GM19438 (cell line): ENCODE results near the gene CSNK2A2.

ENCODE experiments used
- ATAC-seq: cut with Tn5 transposase; IDR thresholded peaks from one replicate; pipeline ENCODE4 v1.9.1; 2021; ENCODE audit warnings: low read depth; ENCODE audit not compliant: unreplicated experiment

CSNK2A2 gene

DNA sequence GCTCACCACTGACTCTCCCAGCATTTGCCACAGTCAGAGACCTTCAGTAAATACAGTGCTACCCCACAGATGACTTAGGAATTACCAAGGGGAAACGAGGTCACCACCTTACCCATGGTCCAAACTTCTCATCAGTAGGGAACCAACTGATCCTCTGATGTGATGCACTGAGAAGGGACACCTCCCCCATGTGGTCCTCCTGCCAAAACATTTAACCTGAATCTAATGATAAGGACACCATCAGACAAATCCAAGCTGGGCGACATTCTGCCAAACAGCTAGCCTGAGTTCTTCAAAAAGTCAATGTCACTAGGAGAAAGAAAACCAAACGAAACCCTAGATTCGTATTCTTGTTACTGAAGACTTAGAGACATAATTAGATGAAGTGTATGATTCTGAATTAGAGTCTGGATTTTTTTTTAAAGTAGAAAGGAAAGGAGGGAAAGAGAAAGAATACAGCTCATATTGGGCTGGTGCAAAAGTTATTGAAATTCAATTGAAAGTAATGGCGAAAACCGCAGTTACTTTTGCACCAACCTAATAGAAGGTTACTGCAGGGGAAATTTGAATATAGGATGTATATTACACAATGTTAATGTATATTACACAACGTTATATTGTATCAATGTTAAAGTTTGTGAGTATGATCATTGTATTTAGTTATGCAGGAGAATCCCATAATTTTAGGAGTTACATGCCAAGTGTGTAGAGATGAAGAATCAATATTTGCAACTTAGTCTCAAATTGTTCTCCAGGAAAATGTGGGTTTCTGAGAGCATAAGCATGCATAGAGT is 2.3 kb upstream of the CSNK2A2 start:
- ATAC-seq: no peak

DNA sequence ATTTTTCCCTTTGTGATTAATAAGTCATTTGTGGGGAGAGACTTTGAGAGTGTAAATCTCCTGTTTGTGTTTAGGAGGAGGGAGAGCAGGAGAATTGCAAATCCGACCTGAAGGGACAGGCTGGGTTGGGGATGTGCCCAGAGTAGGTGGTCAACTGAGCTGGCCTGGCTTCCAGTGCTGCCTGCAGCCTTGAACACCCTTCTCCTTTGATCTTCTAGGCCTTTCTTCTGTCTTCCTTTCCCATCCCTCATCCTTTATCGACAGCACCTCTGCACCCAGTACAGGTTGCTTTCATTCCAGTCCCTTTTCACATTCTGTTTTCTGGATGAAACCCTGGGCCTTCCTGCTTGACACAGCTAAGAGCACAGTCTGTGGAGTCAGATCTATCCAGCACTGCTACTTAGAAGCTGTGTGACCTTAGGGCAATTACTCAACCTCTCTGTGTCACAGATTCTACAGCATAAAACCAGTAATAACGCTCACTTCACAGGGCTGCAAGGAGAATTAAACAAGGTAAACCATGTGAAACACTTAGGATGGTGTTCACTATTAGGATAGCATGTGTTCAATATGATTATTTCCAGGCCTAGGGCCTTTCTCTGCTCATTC is 1.0 kb upstream of the CSNK2A2 start:
- ATAC-seq: no peak

DNA sequence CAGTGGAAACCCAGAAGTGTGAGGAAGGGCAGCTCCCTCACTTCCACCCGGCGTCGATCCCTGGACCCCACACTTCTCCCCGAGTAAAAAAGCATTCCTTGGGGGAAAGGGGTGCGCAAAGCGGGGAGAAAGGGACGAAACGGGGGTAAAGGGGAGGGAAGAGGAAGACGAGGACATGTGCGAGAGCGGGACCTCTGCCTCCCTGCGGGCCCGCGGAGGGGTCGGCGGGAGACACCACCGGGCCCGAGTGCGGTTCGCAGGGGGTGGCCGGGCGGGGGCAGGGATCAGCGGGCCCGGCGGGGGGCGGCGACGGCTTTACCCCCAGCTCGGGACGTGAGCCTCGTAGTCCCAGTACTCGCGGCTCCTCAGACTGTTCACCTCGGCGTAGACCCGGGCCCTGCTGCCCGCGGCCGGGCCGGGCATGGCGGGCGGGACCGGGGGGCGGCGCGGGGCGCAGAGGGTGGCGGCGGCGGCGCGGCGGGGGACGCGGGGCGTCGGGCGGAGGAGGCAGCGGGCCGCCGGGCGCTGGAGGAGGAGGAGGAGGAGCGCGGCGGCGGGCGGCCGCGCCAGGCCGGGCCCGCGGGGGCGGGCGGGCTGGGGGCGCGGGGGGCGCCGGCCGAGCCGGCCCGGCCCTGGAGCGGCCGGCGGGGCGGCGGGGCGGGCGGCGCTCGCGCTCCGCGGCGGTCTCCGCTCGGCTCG is 443 bp downstream of the CSNK2A2 start:
- peak; percentile 25 for ATAC-seq

DNA sequence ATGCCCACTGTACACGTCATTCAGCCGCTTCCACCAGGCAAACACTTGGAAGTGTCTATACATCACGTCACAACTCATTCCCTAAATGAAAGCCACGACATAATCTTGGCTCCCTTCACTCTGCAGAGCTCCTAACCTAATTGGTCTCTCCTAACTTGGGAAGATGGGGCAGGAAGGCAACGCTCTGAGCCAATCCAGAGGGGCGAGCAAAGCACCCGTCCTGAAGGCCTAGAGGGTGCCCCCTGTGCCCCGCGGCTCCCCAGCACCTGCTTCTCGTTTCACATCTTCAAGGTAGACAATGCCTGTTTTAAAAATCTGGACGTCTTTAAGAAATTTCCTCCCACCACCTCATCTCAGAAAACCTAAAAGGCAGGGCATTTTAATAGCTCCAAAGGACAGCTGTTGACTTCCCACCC is 1.0 kb downstream of the CSNK2A2 start:
- ATAC-seq: peak; percentile 11

DNA sequence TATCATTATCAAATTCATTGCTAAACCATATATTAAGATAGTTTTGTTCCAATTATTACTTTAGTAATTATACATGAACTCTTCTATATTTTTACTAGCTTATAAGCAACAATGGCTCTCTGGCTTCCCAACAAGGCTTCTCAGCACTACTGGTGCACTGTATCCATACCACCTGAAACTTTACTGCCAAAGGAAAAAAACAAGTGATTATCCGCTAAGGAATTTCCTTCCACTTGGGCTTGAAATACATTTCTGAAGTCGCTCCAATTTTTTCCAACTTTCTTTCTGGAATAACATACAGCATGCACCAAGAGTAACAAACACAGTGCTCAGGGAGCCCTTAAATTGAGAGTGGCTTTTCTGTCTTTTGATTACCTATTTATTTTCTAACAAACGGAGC is 2.1 kb downstream of the CSNK2A2 start:
- no peak for ATAC-seq

DNA sequence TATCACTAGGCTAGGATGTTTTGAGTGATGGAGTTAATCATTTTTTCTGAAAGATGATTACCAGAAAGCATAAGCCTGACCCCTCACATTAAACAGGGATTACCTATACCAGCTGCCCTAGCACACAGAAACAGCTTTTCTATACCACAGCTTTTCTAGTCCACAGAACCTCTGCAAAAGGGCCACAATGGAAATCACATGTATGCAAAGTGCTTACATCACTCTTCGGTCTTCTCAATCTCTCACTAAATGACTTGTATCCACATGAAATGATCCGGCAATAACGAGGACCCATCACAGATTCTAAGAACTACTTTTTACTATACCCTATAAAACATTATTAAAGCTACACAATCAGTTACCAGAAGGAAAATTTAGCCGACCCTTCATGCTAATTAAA is 2.6 kb downstream of the CSNK2A2 start:
- ATAC-seq: no peak

DNA sequence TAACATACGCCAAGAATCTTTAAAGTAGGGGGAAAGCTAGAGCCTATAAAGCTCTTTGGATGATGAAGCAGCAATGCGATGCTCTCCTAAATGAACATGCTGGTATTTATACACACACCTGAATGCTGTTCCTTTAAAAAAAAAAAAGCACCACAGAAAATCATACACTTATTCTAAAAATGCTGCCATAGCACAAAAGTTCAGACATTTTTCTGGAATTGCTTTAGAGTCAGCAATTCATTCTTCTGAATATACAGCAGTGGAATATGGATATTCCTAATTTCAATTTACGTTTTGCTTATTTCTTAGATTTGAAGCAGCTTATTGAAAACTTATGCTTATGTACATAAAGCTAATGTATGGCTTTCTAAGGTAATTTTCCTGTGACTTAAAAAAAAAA is 3.1 kb downstream of the CSNK2A2 start:
- ATAC-seq: no peak

DNA sequence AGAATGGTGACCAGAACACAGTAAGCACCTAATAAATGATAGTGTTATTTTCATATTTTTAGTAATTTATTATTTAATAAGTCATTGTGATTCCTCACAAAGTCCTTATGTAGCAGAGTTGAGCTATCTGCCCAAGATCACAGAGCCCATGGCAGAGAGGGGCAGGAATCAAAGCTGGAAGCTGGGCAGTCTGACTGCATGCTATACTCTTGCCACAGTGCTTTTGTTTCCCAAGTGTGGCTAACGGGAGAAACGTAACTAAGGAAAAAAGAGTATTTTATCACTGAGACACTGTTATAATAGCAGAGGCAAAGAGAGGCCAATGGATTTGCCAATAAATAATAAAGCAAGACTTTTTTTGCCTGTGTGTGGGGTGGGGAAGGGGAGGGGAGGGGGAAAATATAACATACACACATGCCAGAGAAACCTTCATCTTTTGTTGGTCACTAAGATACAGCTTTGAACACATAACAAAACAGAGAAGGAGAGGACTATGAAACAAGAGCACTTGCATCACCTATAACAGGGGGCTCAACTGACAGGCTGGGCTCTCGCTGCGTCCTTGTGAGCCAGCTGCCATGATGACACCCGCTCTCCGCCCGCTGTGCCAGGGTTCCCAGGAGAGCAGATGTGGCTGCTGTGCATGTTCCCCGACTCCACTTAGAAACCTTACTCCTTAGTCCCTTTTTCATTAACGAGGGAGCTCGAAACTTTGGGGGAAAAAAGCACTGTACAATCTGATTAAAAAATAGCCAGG is 10.1 kb downstream of the CSNK2A2 start:
- ATAC-seq: no peak

DNA sequence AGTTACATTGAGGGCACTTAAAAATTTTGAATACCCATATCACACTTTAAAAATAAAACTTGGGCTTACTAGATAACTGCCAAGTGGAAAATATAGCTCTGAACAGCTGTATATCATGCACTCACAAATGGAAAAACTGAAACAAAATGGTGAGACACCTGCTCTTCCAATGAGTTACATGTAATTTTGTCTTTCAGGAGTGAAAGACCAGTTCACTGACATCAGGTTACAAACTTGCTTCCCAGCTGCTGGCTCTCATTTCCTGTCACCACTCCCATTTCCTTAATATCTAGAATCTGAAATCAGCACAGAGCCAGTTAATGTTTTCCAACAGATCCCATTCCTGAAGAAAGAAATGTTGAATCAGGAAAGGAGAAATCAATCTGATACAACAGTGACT is 10.8 kb downstream of the CSNK2A2 start:
- no peak for ATAC-seq

DNA sequence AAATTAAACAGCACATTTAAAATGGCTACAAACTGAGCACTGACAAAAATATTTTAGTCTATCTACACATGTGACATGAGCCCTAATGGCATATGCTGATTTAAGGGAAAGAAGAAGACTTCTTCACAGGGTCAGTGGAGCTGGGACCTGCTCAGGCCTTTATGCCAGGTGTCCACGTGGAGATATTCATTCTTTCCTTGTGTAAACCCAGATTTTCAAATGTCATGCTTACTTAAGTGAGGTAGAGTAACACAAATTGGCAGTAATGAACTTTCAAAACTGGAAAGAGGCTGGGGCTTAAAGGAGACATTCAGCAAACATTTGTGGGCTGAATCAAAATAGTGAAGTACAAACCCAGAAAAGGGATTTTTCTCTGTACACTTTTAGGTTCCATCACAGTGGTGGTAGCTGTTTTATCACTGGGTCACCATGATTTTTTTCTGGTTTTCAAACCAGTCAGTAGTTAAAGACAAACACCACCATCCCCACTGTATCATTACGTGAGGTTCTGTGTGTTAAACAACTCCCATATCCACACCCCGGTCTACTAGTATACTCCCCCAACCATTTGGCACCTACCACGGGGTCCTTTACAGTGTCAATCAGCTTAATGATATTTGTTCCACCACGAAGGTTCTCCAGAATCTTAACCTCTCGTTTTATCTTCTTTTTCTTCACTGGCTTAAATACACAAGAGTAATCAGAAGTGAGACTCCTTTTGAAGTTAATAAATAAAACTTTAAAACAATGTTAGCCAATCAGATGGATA is 11.5 kb downstream of the CSNK2A2 start:
- ATAC-seq: no peak

DNA sequence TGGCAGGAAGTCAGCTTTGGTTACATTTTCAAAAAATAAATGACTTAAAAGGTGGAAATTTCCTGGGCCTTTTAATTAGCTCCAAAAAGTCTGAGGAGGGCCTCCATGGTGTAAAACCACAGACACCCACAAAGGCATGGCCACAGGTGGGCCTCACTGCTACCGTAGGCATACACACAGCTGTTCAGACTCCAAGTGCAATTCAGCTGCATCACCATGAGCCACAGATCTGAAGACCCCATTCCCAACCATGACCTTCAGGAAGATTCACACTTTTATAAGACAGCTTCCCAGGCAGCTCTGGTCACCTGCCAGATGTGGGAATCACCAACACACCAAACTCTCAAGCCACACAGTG is 20.6 kb downstream of the CSNK2A2 start:
- ATAC-seq: no peak

DNA sequence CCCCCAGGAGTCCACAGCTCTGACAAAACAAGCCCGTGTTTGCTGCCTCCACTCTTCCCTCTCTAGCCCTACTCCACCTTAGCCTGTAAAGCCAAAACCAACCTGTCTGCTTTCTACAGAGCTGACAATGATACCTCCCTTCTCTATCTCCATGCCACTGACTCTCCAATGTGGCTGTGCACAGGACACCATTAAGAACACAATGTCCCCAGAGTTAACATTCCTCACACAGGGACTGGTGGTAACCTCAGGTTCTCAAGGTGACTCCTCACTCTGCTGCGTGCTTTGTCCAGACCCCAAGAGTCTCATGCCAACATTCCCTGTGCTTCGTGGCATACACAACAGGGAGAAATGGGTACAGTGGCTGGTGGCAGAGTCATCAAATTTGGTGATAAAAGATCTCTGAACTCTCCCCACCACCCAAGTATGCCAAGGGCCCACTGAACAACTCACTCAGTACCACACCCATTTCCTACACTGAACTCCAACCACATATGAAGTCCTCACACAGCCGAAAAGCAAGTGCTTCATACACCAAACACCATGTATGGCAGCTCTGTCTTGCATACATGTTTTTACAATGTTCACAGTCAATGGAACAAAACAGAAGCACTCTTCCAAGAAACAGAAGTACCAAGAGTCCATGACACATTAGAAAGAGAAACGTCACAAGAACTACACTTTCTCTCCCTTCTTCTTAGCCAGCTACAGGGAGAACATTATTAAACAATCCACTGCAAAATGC is 21.1 kb downstream of the CSNK2A2 start:
- no peak for ATAC-seq

DNA sequence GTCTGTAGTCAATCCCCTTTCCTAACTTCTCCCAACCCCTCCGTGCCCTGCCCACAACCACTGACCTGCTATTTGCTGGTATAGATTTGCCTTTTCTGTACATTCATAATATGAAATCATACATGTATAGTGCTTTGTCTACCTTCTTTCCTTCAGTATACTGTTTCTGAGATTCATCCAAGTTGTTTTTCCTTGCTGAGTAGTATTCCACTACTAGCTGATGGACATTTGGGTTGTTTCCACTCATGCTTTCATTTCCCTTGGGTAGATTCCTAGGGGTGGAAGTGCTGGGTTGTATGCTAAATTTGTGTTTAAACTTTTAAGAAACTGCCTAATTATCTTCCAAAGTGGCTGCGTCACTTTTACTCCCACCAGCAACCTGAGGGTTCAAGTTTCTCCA is 27.7 kb downstream of the CSNK2A2 start:
- no peak for ATAC-seq

DNA sequence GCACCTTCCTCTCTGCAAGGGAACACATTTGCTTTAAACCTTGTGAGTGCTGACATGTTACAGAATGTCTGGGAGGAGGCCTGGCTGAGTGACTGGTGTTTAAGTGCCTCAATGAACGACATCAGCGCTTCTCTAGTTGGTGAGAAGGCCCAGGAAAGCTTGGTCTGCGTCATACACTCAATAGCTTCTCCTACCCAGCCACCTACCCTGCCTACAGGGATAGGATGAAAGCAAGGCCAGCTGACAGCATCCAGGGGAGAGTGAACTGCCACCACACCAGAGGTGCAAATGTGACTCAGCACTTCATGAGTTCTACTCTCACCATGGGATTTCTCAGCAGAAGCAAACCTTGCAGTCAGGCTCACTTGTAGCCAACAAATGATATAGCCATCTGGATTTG is 37.1 kb downstream of the CSNK2A2 start:
- no peak for ATAC-seq

DNA sequence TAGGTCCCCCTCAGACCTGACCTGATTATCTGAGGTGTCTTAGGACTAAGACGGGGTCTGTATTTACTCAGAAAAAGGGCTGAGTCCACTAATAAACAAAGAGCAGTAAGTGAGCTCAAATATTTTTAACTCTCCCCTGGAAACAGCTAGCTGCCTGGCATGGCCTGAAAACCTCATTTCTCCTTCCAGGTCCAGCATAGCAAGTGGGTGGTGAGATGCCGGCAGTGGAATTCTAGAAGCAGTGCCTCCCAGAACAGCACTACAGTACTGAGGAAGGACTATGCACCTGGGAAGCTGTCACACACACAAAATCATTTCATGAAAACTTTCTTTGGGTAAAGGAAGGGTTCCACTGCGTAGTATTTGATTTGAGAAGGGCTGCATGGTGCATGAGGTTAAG is 39.2 kb downstream of the CSNK2A2 start:
- no peak for ATAC-seq

DNA sequence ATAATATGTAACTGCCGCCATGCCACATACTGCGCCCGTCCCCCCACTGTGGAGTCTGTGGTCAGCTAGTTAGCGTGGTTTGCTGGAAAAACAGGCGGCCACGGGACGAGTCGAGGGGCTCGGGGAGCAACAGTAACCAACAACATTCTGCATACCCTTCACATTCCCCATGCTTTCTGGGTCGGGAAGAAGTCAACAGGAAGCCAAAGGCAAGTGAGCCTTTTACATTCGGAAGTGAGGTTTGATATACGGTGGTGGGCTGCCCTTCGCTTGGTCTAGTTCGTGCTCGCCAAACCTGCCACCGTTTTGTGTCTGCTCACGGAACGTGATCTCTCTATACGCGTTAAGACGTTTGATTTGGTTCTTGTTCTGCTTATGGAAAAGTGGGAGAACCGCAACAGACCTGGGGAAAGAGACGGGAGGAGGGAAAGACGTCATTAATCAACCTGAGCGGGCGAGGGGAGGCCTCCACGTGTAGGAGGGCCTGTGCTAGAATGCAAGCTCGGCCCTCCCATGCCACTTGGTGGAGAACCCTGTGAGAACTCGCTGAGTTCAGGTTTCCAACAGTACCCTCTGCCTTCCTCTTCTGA is 39.9 kb downstream of the CSNK2A2 start:
- ATAC-seq: no peak

DNA sequence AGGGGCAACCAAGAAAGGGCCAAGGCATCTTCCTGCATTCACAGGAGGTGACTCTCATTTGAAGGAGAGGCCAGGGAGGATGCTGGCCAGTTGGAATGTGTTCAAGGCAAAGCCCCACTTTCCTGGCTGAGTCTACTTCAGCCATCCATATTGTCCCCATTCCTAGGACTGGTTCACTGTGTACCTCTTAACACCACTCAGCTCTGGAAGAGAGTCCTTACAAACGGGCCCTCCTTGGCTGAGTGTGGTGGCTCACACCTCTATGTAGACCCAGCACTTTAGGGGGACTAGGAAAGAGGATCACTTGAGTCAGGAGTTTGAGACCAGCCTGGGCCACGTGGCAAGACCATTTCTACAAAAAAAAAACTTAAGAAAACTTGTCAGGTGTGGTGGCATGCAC is 40.7 kb downstream of the CSNK2A2 start:
- no peak for ATAC-seq

DNA sequence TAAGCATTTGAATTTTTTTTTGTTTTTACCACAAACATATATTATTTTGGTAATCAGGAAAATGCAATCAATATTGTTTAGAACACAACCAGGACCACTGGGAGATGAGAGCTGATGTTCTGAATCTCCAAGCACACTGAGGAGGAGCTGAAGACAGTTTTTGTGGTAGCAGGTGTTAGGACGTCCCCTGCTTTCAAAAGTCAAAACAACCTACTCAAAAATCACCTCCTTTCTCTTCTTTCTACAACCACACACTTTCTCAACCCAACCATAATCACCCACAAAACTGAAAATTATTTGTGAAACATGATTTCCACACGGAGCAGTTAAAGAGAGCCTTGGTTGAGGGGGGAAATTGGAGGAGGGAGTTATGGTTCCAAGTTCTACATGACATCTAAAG is 42.1 kb downstream of the CSNK2A2 start:
- ATAC-seq: no peak

DNA sequence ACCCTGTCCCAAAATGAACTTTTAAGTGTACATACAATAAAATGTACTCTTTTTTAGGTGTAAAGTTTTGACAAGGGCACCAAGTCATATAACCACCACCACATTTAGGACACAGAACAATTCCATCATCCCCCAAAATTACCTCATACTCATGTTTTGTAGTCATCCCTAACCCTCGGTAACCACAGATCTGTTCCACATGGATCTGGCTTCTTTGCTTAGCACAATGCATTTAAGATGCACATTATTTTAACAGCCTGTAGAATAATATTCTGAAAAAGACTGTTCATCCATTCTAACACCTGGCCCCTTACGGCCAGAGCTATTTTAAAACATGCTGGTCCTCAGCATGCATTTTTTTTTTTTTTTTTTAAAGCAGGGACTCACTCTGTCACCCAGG is 43.6 kb downstream of the CSNK2A2 start:
- no peak for ATAC-seq
